ENCODE results near the gene FBXO46. TPM values are rescaled to one million over a fixed set of nuclear protein-coding genes. Genes with fewer than 3 reads are reported as not detected.

The FBXO46 gene
- total and polyA plus RNA-seq, 10 of the 15 experiments (the other 5 are each of a cell fraction or from before 2014, with no cell fraction given): 2.5 to 61.5 (median 13.7) TPM

DNA sequence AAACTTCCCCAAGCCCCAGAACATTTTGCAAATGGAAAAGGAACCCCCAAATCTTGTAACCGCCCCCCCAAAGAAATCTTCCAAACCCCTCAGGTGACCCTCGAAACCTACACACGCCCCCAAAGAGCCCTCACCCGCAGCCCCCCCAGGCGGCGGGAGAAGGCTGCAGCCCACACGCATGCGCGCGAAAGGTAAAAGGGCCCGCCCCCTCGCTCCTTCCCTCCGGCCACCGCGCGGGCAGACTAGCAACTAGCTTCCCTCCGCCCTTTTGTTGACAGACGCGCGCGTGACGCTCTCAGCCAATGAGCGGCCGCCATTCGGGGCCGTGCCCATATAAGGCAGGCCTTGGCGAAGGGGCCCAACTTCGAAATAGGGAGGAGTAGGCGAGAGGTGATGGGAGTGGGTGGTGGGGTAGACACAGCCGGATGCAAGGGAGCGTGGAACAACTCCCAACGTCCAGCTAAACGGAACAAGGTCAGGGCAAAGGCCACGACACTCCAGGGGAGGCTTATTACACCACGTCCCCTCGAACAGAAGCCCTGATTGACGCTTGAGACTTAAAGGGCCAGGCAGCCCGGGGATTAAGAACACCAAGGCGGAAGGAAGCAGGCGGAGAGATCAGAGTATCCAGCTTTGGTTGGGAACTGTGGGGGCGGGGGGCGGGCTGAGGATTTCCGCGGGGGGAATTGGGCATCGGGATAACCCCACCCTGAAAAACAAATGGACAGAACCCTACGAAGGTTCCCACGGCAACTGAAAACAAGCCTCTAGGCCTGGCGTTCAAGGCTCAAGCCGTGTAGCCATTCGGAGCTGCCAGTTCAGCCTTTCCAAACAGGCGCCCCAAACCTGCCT lies 13.3 kb downstream of the FBXO46 start (continued):
- TF ChIP-seq ZNF687 (IDR thresholded peaks at IDR 0.05) (no peak), CREB1 (IDR thresholded peaks at IDR 0.05; ENCODE audit: low read depth) (peak; percentile 75), SIN3A (IDR thresholded peaks at IDR 0.05; ENCODE audit: low read depth, low read length) (peak; percentile 33; the same call in 1 of the 2 replicates), MEF2B (IDR thresholded peaks at IDR 0.05; ENCODE audit: partially characterized antibody, poor library complexity, severe bottlenecking) (peak; percentile 60), BCL11A (IDR thresholded peaks at IDR 0.05; ENCODE audit: low read depth, low read length) (0 out of 2 replicates have a peak, but pooled peaks have one; percentile 36), CBFB (IDR thresholded peaks at IDR 0.05; ENCODE audit: low read depth) (peak; percentile 13; the same call in 1 of the 2 replicates), NFYA (IDR thresholded peaks at IDR 0.05; ENCODE audit: borderline replicate concordance, low read depth, low read length) (no peak), BHLHE40 (IDR thresholded peaks at IDR 0.05; ENCODE audit: borderline replicate concordance in 1 of 2, low read depth in 2 of 2, low read length in 1 of 2) (peak; percentile 95 to 97), NR2F1 (conservative IDR thresholded peaks at IDR 0.05) (peak; percentile 99), CEBPB (IDR thresholded peaks at IDR 0.05; ENCODE audit: borderline replicate concordance in 1 of 2, low read depth in 2 of 2, low read length in 2 of 2) (no peak), TCF12 (IDR thresholded peaks at IDR 0.05; ENCODE audit: low read depth, low read length) (0 out of 2 replicates have a peak, but pooled peaks have one; percentile 16), POLR2AphosphoS2 (IDR thresholded peaks at IDR 0.05; ENCODE audit: low read depth, low read length) (peak; percentile 95), POLR2AphosphoS5 (IDR thresholded peaks at IDR 0.05; ENCODE audit: low read length) (peak; percentile 66), REST (IDR thresholded peaks at IDR 0.05; ENCODE audit: low read depth, low read length) (no peak), NR2C1 (IDR thresholded peaks at IDR 0.05) (peak; percentile 79), PAX8 (IDR thresholded peaks at IDR 0.05) (no peak), SMAD5 (IDR thresholded peaks at IDR 0.05; ENCODE audit: low read depth) (peak; percentile 57; the same call in 1 of the 2 replicates), SUPT20H (IDR thresholded peaks at IDR 0.05; ENCODE audit: borderline replicate concordance, control insufficient read depth, low read depth, low read length) (no peak), PAX5 (IDR thresholded peaks at IDR 0.05; ENCODE audit: borderline replicate concordance, low read depth, low read length) (peak; percentile 76; the same call in 1 of the 2 replicates), SRF (IDR thresholded peaks at IDR 0.05; ENCODE audit: low read depth in 2 of 2, low read length in 2 of 2) (peak; percentile 100), RUNX3 (IDR thresholded peaks at IDR 0.05; ENCODE audit: low read length) (peak; percentile 41; the same call in 1 of the 2 replicates), SP1 (IDR thresholded peaks at IDR 0.05; ENCODE audit: low read depth, low read length) (peak; percentile 88)
- TF ChIP-seq, protein P1, sequence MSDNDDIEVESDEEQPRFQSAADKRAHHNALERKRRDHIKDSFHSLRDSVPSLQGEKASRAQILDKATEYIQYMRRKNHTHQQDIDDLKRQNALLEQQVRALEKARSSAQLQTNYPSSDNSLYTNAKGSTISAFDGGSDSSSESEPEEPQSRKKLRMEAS (IDR thresholded peaks at IDR 0.05; ENCODE audit: low read depth, low read length): peak; percentile 90
